ENCODE data around the gene NHEJ1. TPM values are rescaled to one million over a fixed set of nuclear protein-coding genes. Genes with fewer than 3 reads are reported as not detected.
"Not testable (repeated sequence)": the region's sequence is repeated elsewhere in the genome, so short reads cannot be mapped to it uniquely, and the experiment has no call there.

Gene NHEJ1, protein sequence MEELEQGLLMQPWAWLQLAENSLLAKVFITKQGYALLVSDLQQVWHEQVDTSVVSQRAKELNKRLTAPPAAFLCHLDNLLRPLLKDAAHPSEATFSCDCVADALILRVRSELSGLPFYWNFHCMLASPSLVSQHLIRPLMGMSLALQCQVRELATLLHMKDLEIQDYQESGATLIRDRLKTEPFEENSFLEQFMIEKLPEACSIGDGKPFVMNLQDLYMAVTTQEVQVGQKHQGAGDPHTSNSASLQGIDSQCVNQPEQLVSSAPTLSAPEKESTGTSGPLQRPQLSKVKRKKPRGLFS
- 20.9 and 22.6 TPM in 2 replicates for total RNA-seq (2014; rRNA removed; shearing (Covaris generic); ENCODE audit: low replicate concordance)

DNA sequence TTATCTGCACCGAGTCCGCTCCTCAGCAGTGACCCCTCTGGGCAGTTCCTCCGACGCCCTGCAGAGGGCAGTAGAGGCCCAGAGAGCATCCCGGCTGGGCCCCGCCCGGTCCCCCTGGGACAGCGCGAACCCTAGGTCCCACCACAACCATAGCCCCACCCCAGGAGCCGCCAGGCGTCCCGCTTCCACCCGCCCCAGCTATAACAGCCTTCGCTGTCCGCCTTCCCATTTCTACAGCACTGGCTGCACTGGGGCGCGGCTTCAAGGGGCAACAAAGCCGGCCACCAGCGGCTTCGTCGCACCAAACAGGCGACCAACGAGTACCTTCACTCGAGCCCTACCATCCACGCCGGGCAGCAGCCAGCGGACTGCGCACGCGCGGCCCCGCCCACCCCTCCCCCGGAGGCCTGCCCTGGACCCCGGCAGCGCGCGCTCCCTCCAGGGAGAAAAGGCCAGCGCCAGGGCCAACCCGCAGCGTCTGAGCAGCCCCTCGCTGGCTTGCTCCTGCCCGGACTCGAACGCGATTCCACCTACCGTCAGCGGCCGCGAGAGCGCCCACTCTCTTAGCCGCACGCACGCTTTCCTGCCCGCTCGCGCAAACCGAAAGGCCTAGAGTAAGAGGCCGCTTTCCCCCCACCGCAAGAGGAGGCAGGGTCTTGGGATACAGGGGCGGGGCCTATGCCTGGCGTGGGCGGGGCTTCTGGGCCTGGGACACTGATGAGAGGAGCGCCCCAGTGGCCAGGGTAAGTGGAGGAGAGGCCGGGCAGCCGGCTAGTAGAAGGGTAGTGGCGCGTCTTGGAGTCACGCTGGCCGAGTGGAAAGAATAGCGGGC, at the start of gene NHEJ1:
Gene NHEJ1 (minus strand): TSS at position 630 of the 832 bp plus-strand sequence. CDS start 2,453 bp downstream, outside the sequence.
- Histone ChIP-seq H3K4me3 (peak within 1 kb of the TSS; percentile 82), H3K9me3 (no peaks in the 10 kb centered on the region), H3K36me3 (peaks cover 2% of the 10 kb centered on the region; the same call in 1 of the 2 replicates), H3K27me3 (no peaks in the 10 kb centered on the region)
- peak; percentile 93 for DNase-seq

DNA sequence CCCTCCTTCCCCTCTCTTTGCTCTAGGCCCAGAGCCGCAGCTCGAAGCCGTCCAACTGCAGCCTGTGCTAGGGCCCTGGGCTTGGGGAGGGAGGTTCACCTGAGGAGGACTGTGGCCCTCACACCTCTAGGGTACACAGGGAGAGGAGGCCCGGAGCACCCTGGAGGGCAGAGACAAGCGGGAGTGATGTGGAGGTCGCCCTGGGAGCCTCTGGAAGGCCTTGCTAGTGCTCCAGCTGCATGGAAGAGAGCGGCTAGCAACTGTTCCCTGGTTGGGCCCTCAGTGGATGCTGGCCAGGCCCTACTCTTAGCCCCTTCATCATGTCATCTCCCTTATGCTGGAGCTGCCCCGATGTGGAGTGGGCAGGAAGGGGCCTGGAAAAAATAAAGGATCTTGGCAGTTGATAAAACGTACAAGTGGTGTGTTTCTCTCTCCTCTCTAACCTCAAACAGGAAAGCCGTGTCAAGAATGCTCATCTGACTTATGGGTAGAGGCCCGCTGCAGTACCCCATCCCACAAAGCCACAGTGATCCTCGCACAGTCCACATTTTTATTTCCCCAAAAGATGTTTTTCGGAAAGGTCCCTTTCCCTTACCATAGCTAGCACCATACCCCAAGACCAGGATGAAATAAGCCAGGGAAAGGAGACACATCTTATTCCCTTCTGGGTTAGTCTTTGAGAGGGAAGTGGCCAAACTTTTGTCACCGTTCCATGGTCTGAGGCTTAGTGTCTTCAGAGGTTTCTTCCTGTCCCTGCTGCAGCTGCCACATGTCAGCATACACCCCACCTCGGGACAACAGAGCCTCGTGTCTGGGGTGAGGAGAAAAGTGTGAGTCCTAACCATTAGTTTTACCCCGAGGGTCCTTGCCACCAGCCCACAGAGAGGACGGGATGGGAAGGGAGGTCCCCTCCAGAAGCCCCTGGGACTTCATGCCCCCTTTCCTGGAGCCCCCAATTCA, 48.9 kb upstream of the NHEJ1 start:
- no peaks in the 10 kb centered on the region for H3K27me3 ChIP-seq
- DNase-seq = no peak
- H3K4me3 ChIP-seq = no peak overlapping the region
- H3K9me3 ChIP-seq = no peaks in the 10 kb centered on the region
- peaks cover 56% of the 10 kb centered on the region for H3K36me3 ChIP-seq

DNA sequence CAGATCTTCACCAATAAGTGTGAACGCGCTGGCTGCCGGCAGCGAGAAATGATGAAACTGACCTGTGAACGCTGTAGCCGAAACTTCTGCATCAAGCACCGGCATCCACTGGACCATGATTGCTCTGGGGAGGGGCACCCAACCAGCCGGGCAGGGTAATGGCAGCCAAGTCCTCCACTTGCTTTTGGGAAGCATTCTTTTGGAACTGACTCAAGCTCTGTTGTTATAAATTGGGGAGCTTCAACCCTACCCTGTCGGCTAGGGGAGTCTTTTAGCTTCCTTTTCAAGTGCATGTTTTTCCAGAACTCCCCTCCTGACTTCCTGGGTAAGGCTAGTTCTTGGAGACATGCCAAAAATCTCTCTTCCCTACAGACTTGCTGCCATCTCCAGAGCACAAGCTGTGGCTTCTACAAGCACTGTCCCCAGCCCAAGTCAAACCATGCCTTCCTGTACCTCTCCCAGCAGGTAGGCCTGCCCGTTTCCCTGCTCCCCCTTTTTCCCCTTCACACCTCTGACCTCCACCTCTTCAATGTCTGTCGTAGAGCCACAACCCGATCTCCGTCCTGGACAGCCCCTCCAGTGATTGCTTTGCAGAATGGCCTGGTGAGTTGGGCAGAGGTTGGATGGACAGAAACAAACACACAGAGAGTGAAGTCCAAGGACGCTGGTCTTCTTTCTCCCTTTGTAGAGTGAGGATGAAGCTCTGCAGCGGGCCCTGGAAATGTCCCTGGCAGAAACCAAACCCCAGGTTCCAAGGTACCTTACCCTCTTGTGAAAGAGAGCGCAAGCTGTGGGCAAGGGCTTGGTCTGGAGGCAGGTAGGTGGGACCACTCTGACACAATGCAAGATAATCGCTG, 47.5 kb upstream of the NHEJ1 start:
- no peak for DNase-seq
- H3K4me3 ChIP-seq = peak overlapping the region; percentile 72
- peaks cover 42% of the 10 kb centered on the region for H3K36me3 ChIP-seq

DNA sequence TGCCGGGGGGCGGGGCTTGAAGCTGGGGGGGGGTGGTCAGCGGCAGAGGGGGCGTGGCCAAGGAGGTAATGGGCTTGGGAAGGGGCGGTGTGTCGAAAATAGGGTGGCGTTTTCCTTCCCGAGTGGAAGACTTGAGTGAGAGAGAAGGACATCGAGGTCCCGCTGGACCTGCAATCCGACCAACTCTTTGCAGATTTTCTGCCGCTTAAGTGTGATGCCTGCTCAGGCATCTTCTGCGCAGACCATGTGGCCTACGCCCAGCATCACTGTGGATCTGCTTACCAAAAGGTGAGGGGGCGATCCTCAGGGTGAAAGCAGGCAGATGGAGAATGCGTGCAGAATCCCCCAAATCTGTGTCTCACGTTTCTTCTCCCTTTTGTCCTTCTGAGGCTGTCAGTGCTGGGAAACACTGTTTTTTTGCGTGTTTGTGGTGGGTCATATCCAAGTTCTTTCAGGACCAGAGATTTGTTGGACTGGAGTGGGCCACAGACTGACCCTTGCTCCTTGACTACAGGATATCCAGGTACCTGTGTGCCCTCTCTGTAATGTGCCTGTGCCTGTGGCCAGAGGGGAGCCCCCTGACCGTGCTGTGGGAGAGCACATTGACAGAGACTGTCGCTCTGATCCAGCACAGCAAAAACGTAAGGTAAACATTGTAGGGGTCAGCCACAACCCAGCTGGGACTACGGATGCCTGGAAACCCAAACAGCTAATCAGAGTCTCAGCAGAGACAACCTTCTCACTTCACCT, 46.7 kb upstream of the NHEJ1 start:
- Histone ChIP-seq H3K4me3 (peak overlapping the region; percentile 72), H3K9me3 (no peaks in the 10 kb centered on the region), H3K36me3 (peaks cover 34% of the 10 kb centered on the region), H3K27me3 (no peaks in the 10 kb centered on the region)
- no peak for DNase-seq

More for the DNA sequence above, 47.5 kb upstream of the NHEJ1 start:
- Histone ChIP-seq H3K27me3 (no peaks in the 10 kb centered on the region), H3K9me3 (no peaks in the 10 kb centered on the region)

DNA sequence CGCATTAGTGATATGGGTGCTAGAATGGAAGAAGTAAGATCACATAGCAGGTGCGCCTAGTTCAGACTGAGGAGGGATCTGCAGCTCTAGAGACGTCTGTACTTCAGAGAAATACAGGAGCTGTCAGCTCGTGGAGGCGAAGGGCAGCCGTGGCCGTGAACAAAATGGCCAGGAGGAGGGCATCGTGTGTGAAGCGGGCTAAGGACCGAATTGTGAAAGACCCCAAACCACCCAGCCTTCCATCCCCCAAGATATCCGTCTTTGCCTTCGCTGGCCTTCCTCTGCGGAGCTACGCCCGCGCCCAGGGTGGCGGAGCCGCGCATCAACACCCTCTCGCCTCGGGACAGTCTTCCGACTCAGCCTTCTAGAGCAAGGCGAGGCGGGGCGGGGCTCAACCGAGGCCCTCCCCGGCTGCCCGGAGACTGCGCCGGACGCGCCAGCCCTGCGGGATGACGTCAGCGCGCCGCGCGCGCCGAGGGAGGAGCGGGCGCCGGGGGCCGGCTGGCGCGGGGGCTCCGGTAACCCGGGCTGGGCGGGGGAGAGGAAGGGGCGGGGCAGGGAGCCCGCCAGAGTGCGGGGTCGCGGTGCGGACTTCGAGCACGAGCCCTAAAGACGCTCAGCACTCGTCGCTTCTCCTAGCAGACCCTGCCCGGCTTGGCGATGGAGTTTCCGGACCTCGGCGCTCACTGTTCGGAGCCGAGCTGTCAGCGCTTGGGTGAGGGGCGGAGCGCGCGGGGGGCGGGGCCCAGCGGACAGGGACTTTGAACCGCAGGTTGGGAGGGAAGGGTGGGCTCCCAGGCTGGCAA, 45.9 kb upstream of the NHEJ1 start, which contains the start of gene ZFAND2B:
Gene ZFAND2B (plus strand): TSS at position 455 of the 806 bp plus-strand sequence. CDS start 206 bp downstream, at position 661.
- DNase-seq = peak; percentile 93
- Histone ChIP-seq H3K9me3 (no peaks in the 10 kb centered on the region), H3K27me3 (no peaks in the 10 kb centered on the region), H3K36me3 (peaks cover 29% of the 10 kb centered on the region), H3K4me3 (peak within 1 kb of the TSS; percentile 72)

DNA sequence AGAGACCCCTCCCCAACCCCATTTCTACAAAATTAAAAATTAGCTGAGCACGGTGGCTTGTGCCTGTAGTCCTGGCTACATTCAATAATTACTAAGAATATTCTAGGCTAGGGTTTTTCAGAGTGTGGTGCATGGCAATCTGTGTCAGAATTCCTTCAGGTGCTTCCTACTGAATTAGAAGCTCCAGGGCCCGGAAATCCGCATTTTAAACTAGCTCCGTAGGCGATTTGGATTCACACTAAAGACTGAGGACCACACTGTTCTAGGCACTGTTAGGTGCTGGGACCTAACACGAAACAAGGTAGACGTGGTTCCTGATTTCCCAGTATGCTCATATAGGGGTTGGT, 45.3 kb upstream of the NHEJ1 start:
- Histone ChIP-seq H3K4me3 (peak overlapping the region; percentile 72), H3K27me3 (no peaks in the 10 kb centered on the region), H3K9me3 (no peaks in the 10 kb centered on the region), H3K36me3 (peaks cover 29% of the 10 kb centered on the region)
- DNase-seq = no peak

DNA sequence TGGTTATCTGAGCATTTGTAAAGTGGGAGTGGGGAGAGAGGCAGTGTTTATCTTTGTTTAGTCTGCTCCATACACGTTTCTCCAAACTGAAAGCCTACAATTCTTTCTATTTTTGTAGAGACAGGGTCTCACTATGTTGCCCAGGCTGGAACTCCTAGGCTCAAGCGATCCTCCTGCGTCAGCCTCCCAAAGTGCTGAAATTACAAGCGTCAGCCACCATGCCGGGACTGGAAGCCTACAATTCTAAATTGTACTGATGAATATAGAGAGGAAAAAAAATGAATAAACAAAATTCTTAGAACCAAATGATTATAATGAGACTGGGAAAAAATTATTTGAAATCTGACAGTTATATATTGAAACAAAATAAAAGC, 44.5 kb upstream of the NHEJ1 start:
- DNase-seq = no peak
- Histone ChIP-seq H3K9me3 (no peaks in the 10 kb centered on the region), H3K4me3 (no peak overlapping the region), H3K36me3 (peaks cover 23% of the 10 kb centered on the region), H3K27me3 (no peaks in the 10 kb centered on the region)

DNA sequence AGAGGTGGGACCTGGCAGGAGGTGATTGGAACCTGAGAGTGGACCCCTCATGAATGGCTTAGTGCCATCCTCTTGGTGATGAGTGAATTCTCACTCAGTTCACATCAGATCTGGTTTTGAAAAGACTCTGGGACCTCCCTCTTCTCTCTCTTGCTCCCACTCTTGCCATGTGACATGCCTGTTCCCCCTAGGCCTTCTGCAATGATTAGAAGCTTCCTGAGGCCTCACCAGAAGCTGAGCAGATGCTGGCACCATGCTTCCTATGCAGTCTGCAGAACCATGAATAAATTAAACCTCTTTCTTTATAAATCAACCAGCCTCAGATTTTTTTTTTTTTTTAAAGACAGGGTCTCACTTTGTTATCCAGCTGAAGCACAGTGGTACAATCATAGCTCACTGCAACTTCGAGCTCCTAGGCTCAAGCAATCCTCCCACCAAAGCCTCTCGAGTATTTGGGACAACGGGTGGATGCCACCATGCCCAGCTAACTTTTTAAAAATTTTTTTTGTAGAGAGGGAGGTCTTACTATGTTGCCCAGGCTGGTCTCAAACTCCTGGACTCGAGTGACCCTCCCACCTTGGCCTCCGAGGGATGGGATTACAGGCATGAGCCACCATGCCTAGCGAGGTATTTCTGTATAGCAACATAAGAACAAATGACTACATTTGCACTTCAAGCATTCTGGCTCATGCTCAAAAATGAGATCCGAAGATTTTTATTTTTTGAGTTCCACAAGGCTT, 44.0 kb upstream of the NHEJ1 start:
- Histone ChIP-seq H3K9me3 (no peaks in the 10 kb centered on the region), H3K4me3 (no peak overlapping the region), H3K27me3 (no peaks in the 10 kb centered on the region), H3K36me3 (peaks cover 20% of the 10 kb centered on the region)
- DNase-seq = no peak

DNA sequence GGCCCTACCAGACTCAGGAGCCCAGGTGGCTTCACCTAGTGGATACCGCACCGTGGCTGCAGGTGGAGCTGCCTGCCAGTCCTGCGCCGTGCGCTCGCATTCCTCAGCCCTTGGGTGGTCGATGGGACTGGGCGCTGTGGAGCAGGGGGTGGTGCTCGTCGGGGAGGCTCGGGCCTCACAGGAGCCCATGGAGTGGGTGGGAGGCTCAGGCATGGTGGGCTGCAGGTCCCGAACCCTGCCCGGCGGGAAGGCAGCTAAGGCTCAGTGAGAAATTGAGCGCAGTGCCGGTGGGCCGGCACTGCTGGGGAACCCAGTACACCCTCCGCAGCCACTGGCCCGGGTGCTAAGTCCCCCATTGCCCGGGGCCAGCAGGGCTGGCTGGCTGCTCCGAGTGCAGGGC, 40.7 kb upstream of the NHEJ1 start:
- H3K4me3 ChIP-seq, H3K9me3 ChIP-seq, H3K27me3 ChIP-seq, H3K36me3 ChIP-seq, DNase-seq: not testable (repeated sequence)

DNA sequence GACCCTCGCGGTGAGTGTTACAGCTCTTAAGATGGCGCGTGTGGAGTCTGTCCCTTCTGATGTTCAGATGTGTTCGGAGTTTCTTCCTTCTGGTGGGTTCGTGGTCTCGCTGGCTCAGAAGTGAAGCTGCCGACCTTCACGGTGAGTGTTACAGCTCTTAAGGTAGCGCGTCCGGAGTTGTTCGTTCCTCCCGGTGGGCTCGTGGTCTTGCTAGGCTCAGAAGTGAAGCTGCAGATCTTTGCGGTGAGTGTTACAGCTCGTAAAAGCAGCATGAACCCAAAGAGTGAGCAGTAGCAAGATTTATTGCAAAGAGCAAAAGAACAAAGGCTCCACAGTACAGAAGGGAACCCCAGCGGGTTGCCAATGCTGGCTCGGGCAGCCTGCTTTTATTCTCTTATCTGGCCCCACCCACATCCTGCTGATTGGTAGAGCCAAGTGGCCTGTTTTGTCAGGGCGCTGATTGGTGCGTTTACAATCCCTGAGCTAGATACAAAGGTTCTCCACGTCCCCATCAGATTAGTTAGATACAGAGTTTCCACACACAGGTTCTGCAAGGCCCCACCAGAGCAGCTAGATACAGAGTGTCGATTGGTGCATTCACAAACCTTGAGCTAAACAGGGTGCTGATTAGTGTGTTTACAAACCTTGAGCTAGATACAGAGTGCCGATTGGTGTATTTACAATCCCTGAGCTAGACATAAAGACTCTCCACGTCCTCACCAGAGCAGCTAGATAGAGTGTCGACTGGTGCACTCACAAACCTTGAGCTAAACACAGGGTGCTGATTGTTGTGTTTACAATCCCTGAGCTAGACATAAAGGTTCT, 40.1 kb upstream of the NHEJ1 start:
- not testable (repeated sequence) for DNase-seq, H3K27me3 ChIP-seq, H3K36me3 ChIP-seq, H3K9me3 ChIP-seq, H3K4me3 ChIP-seq

DNA sequence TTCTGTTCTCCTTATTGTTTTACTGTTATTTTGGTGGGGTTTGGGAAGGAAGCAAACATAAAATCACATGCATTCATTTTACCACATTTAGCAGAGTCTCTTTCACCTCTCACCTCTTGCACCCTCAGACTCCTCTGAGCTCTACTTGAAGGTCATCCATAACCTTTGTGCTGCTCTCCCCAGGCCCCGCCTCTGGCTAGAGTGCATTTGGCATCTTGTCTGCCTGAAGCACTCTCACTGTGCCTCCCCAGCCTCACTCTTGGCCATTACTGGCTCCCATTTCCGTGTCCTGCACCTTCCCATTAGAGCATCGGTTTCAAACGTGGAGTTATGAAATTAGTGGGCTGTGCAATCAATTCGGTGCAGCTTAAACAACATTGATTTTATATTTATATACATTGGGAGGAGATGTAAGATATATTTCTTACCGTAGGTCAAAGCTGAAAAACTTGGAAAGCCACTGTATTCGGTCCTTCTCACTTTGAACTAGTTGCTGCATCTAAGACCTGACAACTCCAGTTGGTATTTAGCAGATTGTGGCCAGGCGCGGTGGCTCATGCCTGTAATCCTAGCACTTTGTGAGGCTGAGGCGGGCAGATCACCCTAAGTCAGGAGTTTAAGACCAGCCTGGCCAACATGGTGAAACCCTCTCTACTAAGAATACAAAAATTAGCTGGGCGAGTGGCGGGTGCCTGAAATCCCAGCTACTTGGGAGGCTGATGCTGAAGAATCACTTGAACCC, 39.0 kb upstream of the NHEJ1 start:
- no peak for DNase-seq
- Histone ChIP-seq H3K27me3 (no peaks in the 10 kb centered on the region; the same call in 1 of the 2 replicates), H3K9me3 (no peaks in the 10 kb centered on the region), H3K36me3 (no peaks in the 10 kb centered on the region), H3K4me3 (no peak overlapping the region)

DNA sequence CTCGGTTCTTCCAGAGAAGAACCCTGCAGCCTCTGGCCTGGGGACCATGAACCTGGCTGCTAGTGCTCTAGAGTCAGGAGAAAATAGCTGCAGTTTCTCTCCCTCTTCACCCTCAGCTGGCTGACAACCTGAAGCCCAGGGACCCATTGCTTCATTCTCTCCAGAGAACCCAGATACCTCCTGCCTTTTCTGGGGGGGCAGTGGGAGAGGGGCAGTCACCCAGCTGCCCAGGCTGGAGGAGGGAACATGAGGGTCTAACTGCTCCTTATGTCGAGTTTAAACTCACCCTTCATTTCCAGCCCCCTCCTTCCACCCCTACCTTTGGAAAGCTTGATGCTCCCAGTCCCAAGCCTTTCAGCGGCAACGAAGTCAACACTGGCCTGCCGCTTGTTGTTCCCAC, 38.4 kb upstream of the NHEJ1 start:
- no peak for DNase-seq
- no peaks in the 10 kb centered on the region for H3K9me3 ChIP-seq
- H3K27me3 ChIP-seq = no peaks in the 10 kb centered on the region; the same call in 1 of the 2 replicates
- no peaks in the 10 kb centered on the region for H3K36me3 ChIP-seq
- H3K4me3 ChIP-seq = no peak overlapping the region

DNA sequence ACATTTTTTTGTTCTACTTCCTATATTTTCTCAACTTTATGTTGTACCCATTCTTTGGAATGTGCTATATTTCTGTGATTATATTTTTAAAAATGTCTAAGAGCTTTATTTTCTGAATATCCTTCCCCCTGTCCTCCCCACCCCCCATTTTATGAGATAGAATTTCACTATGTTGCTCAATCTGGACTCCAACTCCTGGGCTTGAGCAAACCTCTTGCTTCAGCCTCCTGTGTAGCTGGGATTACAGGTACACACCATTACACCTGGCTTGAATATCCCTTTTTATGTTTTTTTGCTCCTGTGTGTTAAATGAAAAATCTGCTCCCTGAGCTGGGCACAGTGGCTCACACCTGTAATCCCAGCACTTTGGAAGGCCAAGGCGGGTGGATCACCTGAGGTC, 36.8 kb upstream of the NHEJ1 start:
- Histone ChIP-seq H3K36me3 (no peaks in the 10 kb centered on the region), H3K4me3 (no peak overlapping the region), H3K27me3 (no peaks in the 10 kb centered on the region; the same call in 1 of the 2 replicates), H3K9me3 (no peaks in the 10 kb centered on the region)
- no peak for DNase-seq
